HG02798 (cell line): ENCODE results near the gene ATF4.

Experiments used
- ATAC-seq: cut with Tn5 transposase; IDR thresholded peaks from one replicate; pipeline ENCODE4 v1.9.1; 2021; ENCODE audit warnings: mild to moderate bottlenecking; ENCODE audit not compliant: unreplicated experiment, poor library complexity

ATF4 gene

GRCh38 chr22:39547587-39547947 lies 27.2 kb downstream of the ATF4 start:
- no peak for ATAC-seq

GRCh38 chr22:39553429-39553828 lies 33.1 kb downstream of the ATF4 start:
- no peak for ATAC-seq

GRCh38 chr22:39554151-39554550 lies 33.8 kb downstream of the ATF4 start:
- ATAC-seq = no peak

- no peak for ATAC-seq
Observed at GRCh38 chr22:39556970-39557841, 36.8 kb downstream of the ATF4 start.

- no peak for ATAC-seq
Observed at GRCh38 chr22:39558254-39558727, 37.9 kb downstream of the ATF4 start.

GRCh38 chr22:39558950-39559349 lies 38.6 kb downstream of the ATF4 start:
- ATAC-seq = no peak

- ATAC-seq = no peak
Observed at GRCh38 chr22:39559456-39560105, 39.2 kb downstream of the ATF4 start.

- ATAC-seq = no peak
Observed at GRCh38 chr22:39560127-39560526, 39.8 kb downstream of the ATF4 start.

GRCh38 chr22:39562839-39563489 lies 42.6 kb downstream of the ATF4 start:
- ATAC-seq = no peak

GRCh38 chr22:39563571-39564428 lies 43.4 kb downstream of the ATF4 start:
- no peak for ATAC-seq

- ATAC-seq = no peak
Observed at GRCh38 chr22:39565414-39565944, 45.1 kb downstream of the ATF4 start.

GRCh38 chr22:39567135-39567946 lies 47.0 kb downstream of the ATF4 start:
- ATAC-seq = no peak

GRCh38 chr22:39568278-39568981 lies 48.1 kb downstream of the ATF4 start:
- no peak for ATAC-seq

- no peak for ATAC-seq
Observed at GRCh38 chr22:39569066-39569465, 48.7 kb downstream of the ATF4 start.

GRCh38 chr22:39570226-39570625 lies 49.9 kb downstream of the ATF4 start:
- ATAC-seq = no peak

GRCh38 chr22:39570665-39571064 lies 50.3 kb downstream of the ATF4 start, which contains the start of gene CACNA1I:
TSS of gene CACNA1I (plus strand) at chr22:39570753. CDS start at chr22:39570753, 0 bp downstream.
- no peak for ATAC-seq

- no peak for ATAC-seq
Observed at GRCh38 chr22:39571538-39571937, 51.2 kb downstream of the ATF4 start.
